ENCODE results near the gene ZSCAN5A. TPM values are rescaled to one million over a fixed set of nuclear protein-coding genes. Genes with fewer than 3 reads are reported as not detected.

Gene ZSCAN5A
- total and polyA plus RNA-seq, 9 of the 15 experiments (the other 6 are each of a cell fraction or from before 2014, with no cell fraction given), result 5.8 to 15.3 (median 11.8) TPM

DNA sequence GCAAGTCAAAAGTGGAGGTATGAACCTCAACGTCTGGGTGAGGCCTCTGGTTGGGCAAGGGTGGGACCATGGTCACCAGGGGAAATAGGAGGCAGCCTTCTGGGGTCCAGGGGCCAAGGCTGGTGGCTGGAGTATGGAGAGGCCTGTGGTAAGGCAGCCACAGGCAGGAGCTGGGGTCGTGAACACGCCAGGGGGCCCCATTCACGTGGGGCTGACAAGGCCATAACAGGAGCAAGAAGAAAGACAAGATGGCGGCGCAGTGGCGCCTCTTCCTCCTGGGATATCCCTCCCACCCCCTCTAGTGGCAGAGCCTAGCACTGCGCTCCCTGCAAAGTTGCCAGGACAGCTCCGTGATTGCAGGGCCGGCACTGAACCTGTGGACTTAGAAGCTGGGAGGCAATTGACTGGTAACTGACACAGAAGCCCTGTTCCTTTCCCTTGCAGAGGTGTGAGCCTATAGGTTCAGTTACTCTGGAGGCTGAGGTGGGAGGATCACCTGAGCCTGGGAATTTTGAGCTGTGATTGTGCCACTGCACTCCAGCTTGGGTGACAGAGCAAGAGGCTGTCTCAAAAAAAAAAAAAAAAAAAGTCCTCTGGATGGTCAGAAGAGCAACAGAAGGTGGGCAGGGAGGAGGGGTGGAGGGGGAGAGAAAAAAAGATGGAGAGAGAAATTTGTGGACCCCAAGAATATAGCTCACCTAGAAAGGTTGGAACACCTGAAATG, 61.8 kb downstream of the ZSCAN5A start (continued):
- TF ChIP-seq, protein P1, sequence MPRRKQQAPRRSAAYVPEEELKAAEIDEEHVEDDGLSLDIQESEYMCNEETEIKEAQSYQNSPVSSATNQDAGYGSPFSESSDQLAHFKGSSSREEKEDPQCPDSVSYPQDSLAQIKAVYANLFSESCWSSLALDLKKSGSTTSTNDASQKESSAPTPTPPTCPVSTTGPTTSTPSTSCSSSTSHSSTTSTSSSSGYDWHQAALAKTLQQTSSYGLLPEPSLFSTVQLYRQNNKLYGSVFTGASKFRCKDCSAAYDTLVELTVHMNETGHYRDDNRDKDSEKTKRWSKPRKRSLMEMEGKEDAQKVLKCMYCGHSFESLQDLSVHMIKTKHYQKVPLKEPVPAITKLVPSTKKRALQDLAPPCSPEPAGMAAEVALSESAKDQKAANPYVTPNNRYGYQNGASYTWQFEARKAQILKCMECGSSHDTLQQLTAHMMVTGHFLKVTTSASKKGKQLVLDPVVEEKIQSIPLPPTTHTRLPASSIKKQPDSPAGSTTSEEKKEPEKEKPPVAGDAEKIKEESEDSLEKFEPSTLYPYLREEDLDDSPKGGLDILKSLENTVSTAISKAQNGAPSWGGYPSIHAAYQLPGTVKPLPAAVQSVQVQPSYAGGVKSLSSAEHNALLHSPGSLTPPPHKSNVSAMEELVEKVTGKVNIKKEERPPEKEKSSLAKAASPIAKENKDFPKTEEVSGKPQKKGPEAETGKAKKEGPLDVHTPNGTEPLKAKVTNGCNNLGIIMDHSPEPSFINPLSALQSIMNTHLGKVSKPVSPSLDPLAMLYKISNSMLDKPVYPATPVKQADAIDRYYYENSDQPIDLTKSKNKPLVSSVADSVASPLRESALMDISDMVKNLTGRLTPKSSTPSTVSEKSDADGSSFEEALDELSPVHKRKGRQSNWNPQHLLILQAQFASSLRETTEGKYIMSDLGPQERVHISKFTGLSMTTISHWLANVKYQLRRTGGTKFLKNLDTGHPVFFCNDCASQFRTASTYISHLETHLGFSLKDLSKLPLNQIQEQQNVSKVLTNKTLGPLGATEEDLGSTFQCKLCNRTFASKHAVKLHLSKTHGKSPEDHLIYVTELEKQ (CRISPR knock-in tag; IDR thresholded peaks at IDR 0.05), result no peak
- 0 out of 2 replicates have a peak, but pooled peaks have one; percentile 23 for TF ChIP-seq ZNF324 (CRISPR knock-in tag; IDR thresholded peaks at IDR 0.05)
- TF ChIP-seq, protein P2, sequence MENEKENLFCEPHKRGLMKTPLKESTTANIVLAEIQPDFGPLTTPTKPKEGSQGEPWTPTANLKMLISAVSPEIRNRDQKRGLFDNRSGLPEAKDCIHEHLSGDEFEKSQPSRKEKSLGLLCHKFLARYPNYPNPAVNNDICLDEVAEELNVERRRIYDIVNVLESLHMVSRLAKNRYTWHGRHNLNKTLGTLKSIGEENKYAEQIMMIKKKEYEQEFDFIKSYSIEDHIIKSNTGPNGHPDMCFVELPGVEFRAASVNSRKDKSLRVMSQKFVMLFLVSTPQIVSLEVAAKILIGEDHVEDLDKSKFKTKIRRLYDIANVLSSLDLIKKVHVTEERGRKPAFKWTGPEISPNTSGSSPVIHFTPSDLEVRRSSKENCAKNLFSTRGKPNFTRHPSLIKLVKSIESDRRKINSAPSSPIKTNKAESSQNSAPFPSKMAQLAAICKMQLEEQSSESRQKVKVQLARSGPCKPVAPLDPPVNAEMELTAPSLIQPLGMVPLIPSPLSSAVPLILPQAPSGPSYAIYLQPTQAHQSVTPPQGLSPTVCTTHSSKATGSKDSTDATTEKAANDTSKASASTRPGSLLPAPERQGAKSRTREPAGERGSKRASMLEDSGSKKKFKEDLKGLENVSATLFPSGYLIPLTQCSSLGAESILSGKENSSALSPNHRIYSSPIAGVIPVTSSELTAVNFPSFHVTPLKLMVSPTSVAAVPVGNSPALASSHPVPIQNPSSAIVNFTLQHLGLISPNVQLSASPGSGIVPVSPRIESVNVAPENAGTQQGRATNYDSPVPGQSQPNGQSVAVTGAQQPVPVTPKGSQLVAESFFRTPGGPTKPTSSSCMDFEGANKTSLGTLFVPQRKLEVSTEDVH (IDR thresholded peaks at IDR 0.05; ENCODE audit: low read depth, partially characterized antibody), result no peak
- TF ChIP-seq ZNF384 (IDR thresholded peaks at IDR 0.05; ENCODE audit: low read depth, low read length), result no peak
- TF ChIP-seq, protein P3, sequence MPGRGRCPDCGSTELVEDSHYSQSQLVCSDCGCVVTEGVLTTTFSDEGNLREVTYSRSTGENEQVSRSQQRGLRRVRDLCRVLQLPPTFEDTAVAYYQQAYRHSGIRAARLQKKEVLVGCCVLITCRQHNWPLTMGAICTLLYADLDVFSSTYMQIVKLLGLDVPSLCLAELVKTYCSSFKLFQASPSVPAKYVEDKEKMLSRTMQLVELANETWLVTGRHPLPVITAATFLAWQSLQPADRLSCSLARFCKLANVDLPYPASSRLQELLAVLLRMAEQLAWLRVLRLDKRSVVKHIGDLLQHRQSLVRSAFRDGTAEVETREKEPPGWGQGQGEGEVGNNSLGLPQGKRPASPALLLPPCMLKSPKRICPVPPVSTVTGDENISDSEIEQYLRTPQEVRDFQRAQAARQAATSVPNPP (IDR thresholded peaks at IDR 0.05; ENCODE audit: borderline replicate concordance, insufficient read depth, insufficient read length), result no peak
- TF ChIP-seq, protein P4, sequence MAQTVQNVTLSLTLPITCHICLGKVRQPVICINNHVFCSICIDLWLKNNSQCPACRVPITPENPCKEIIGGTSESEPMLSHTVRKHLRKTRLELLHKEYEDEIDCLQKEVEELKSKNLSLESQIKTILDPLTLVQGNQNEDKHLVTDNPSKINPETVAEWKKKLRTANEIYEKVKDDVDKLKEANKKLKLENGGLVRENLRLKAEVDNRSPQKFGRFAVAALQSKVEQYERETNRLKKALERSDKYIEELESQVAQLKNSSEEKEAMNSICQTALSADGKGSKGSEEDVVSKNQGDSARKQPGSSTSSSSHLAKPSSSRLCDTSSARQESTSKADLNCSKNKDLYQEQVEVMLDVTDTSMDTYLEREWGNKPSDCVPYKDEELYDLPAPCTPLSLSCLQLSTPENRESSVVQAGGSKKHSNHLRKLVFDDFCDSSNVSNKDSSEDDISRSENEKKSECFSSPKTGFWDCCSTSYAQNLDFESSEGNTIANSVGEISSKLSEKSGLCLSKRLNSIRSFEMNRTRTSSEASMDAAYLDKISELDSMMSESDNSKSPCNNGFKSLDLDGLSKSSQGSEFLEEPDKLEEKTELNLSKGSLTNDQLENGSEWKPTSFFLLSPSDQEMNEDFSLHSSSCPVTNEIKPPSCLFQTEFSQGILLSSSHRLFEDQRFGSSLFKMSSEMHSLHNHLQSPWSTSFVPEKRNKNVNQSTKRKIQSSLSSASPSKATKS (CRISPR knock-in tag; IDR thresholded peaks at IDR 0.05), result no peak
- TF ChIP-seq, protein P5, sequence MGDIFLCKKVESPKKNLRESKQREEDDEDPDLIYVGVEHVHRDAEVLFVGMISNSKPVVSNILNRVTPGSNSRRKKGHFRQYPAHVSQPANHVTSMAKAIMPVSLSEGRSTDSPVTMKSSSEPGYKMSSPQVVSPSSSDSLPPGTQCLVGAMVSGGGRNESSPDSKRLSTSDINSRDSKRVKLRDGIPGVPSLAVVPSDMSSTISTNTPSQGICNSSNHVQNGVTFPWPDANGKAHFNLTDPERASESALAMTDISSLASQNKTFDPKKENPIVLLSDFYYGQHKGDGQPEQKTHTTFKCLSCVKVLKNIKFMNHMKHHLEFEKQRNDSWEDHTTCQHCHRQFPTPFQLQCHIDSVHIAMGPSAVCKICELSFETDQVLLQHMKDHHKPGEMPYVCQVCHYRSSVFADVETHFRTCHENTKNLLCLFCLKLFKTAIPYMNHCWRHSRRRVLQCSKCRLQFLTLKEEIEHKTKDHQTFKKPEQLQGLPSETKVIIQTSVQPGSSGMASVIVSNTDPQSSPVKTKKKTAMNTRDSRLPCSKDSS (IDR thresholded peaks at IDR 0.05; ENCODE audit: low read depth, partially characterized antibody), result no peak
- TF ChIP-seq GATA2 (CRISPR knock-in tag; IDR thresholded peaks at IDR 0.05), result no peak
- no peak for TF ChIP-seq DACH1 (IDR thresholded peaks at IDR 0.05; ENCODE audit: partially characterized antibody)
- TF ChIP-seq ZNF57 (CRISPR knock-in tag; IDR thresholded peaks at IDR 0.05), result 0 out of 2 replicates have a peak, but pooled peaks have one; percentile 63

Data from K562 (cell line).